H1 (cell line): ENCODE measurements around the gene HIPK2. TPM values are rescaled to one million over a fixed set of nuclear protein-coding genes. Genes with fewer than 3 reads are reported as not detected.

ENCODE experiments used
- CTCF ChIA-PET: fragments of 300-600 bp; sonication (Branson Sonifier 250); formaldehyde crosslinking; loops from one replicate; lab custom pipeline; 2021; ENCODE audit not compliant: partially characterized antibody; lab: Charles Lee
- POLR2A ChIA-PET: fragments of 300-600 bp; sonication (Branson Sonifier 250); formaldehyde crosslinking; loops from one replicate; lab custom pipeline; 2021; ENCODE audit warnings: inconsistent platforms; ENCODE audit not compliant: partially characterized antibody; lab: Charles Lee
- DNase-seq, 2 experiments: peaks; one replicate each; pipeline versions ENCODE4 v3.0.0 to v3.0.0-alpha.2; 2010 to 2022; ENCODE audit warnings: low spot score in 2 of 2, low read depth in 1 of 2, mixed read lengths in 1 of 2
- FAIRE-seq: peaks from 2 replicates; lab custom pipeline; 2011; peaks lifted over from hg19 to GRCh38; lab: Jason Lieb, UNC
- H2AFZ ChIP-seq: 2 replicates; pipeline ENCODE4 v1.8.1; 2012; ENCODE audit warnings: low read length, inconsistent platforms
- H2AK5ac ChIP-seq: 2 replicates; pipeline ENCODE4 v1.6.1; 2013; ENCODE audit warnings: low read depth, low read length
- H2BK120ac ChIP-seq: replicated peaks from 2 replicates; pipeline ENCODE3; 2013; ENCODE audit warnings: low read depth, low read length, inconsistent platforms
- H2BK12ac ChIP-seq: 2 replicates; pipeline ENCODE4 v1.6.1; 2013; ENCODE audit warnings: low read depth, low read length
- H2BK15ac ChIP-seq: 2 replicates; pipeline ENCODE4 v1.6.1; 2013; ENCODE audit warnings: low read length
- H2BK20ac ChIP-seq: 2 replicates; pipeline ENCODE4 v1.6.1; 2013; ENCODE audit warnings: low read length
- H2BK5ac ChIP-seq: 2 replicates; pipeline ENCODE4 v1.6.1; 2013; ENCODE audit warnings: low read depth, low read length
- H3K14ac ChIP-seq: 2 replicates; pipeline ENCODE4 v1.6.1; 2013; ENCODE audit warnings: inconsistent platforms; ENCODE audit not compliant: insufficient read length
- H3K18ac ChIP-seq: 2 replicates; pipeline ENCODE4 v1.6.1; 2013; ENCODE audit warnings: low read length; ENCODE audit errors: extremely low read depth
- H3K23ac ChIP-seq: 2 replicates; pipeline ENCODE4 v1.6.1; 2013; ENCODE audit warnings: inconsistent platforms; ENCODE audit not compliant: insufficient read length
- H3K23me2 ChIP-seq: 2 replicates; pipeline ENCODE4 v1.6.1; 2013; ENCODE audit warnings: low read depth, low read length
- H3K27ac ChIP-seq: 2 replicates; pipeline ENCODE4 v1.6.1; 2011; ENCODE audit warnings: low read depth, low read length, inconsistent platforms
- H3K27me3 ChIP-seq, 4 experiments: replicated peaks in 1 of 4; 1 replicate in 1 of 4; 2 replicates in 3 of 4; pipeline versions ENCODE4 v1.6.1 to v1.8.1; 2011 to 2013; ENCODE audit warnings: low read length in 3 of 4, mild to moderate bottlenecking in 3 of 4, inconsistent platforms in 2 of 4, mixed read lengths in 2 of 4, moderate library complexity in 1 of 4; ENCODE audit not compliant: control insufficient read depth in 3 of 4, insufficient read depth in 3 of 4; ENCODE audit errors: extremely low read depth in 1 of 4
- H3K36me3 ChIP-seq, 4 experiments: 2 replicates each; pipeline versions ENCODE4 v1.6.1 to v1.8.1; 2011 to 2013; ENCODE audit warnings: mild to moderate bottlenecking in 4 of 4, low read length in 3 of 4, moderate library complexity in 2 of 4, control low read depth in 1 of 4, inconsistent platforms in 1 of 4; ENCODE audit not compliant: insufficient read depth in 4 of 4, control insufficient read depth in 2 of 4
- H3K4ac ChIP-seq: replicated peaks from 2 replicates; pipeline ENCODE3; 2013; ENCODE audit warnings: low read length, low read depth, mixed read lengths, inconsistent platforms; ENCODE audit not compliant: insufficient read length
- H3K4me1 ChIP-seq, 4 experiments: replicated peaks in 1 of 4; 1 replicate in 1 of 4; 2 replicates in 3 of 4; pipeline versions ENCODE4 v1.6.1 to v1.8.1; 2011 to 2013; ENCODE audit warnings: low read length in 3 of 4, inconsistent platforms in 2 of 4, mixed read lengths in 1 of 4; ENCODE audit not compliant: insufficient read depth in 4 of 4, control insufficient read depth in 3 of 4
- H3K4me2 ChIP-seq, 2 experiments: 2 replicates each; pipeline versions ENCODE4 v1.6.1 to v1.8.1; 2011 to 2013; ENCODE audit warnings: low read depth in 2 of 2, low read length in 2 of 2, control low read depth in 1 of 2, inconsistent platforms in 1 of 2, mild to moderate bottlenecking in 1 of 2; ENCODE audit not compliant: insufficient read depth in 1 of 2
- H3K4me3 ChIP-seq, 4 experiments: fragments of 200-600, 300-600 bp in 1 of 4; sonication (generic), shearing (Covaris generic), sonication (Bioruptor Twin) in 1 of 4; 2 replicates each; pipeline versions ENCODE4 v1.5.1 to v1.8.1; 2011 to 2016; ENCODE audit warnings: low read length in 4 of 4, low read depth in 3 of 4, control low read depth in 2 of 4, inconsistent platforms in 2 of 4, mild to moderate bottlenecking in 2 of 4, mixed read lengths in 1 of 4, moderate library complexity in 1 of 4; ENCODE audit not compliant: insufficient read depth in 2 of 4; ENCODE audit errors: extremely low read depth in 1 of 4
- H3K56ac ChIP-seq: replicated peaks from 2 replicates; pipeline ENCODE3; 2013; ENCODE audit warnings: low read depth, mild to moderate bottlenecking, mixed read lengths, low read length, inconsistent platforms; ENCODE audit not compliant: insufficient read length
- H3K79me1 ChIP-seq: 2 replicates; pipeline ENCODE4 v1.6.1; 2013; ENCODE audit warnings: low read depth, low read length, control low read depth
- H3K79me2 ChIP-seq, 2 experiments: 2 replicates each; pipeline versions ENCODE4 v1.6.1 to v1.8.1; 2012 to 2013; ENCODE audit warnings: low read length in 2 of 2, mild to moderate bottlenecking in 2 of 2, inconsistent platforms in 1 of 2; ENCODE audit not compliant: insufficient read depth in 2 of 2, control insufficient read depth in 1 of 2
- H3K9ac ChIP-seq, 4 experiments: replicated peaks in 1 of 4; 1 replicate in 1 of 4; 2 replicates in 3 of 4; pipeline versions ENCODE4 v1.6.1 to v1.8.1; 2011 to 2013; ENCODE audit warnings: low read depth in 3 of 4, low read length in 3 of 4, control low read depth in 2 of 4, mild to moderate bottlenecking in 2 of 4, moderate library complexity in 2 of 4, inconsistent platforms in 1 of 4; ENCODE audit errors: extremely low read depth in 1 of 4
- H3K9me3 ChIP-seq, 2 experiments: 2 replicates each; pipeline versions ENCODE4 v1.6.1 to v1.8.1; 2012 to 2013; ENCODE audit warnings: mild to moderate bottlenecking in 2 of 2, moderate library complexity in 2 of 2, control low read depth in 1 of 2, inconsistent platforms in 1 of 2, low read depth in 1 of 2, low read length in 1 of 2, mixed read lengths in 1 of 2; ENCODE audit not compliant: insufficient read depth in 2 of 2
- H4K20me1 ChIP-seq, 2 experiments: replicated peaks in 1 of 2; 2 replicates each; pipeline versions ENCODE3 to v1.8.1; 2011 to 2013; ENCODE audit warnings: inconsistent platforms in 2 of 2, low read length in 2 of 2, mild to moderate bottlenecking in 1 of 2; ENCODE audit not compliant: insufficient read depth in 2 of 2, control insufficient read depth in 1 of 2
- H4K5ac ChIP-seq: 2 replicates; pipeline ENCODE4 v1.6.1; 2013; ENCODE audit warnings: low read length, low read depth, mixed read lengths, inconsistent platforms; ENCODE audit not compliant: insufficient read length
- H4K8ac ChIP-seq: 2 replicates; pipeline ENCODE4 v1.8.0; 2013; ENCODE audit warnings: mild to moderate bottlenecking, moderate library complexity, low read length, inconsistent platforms; ENCODE audit not compliant: insufficient read depth; ENCODE audit errors: extremely low read depth
- H4K91ac ChIP-seq: replicated peaks from 2 replicates; pipeline ENCODE3; 2013; ENCODE audit warnings: low read length, mixed read lengths, inconsistent platforms; ENCODE audit not compliant: insufficient read length
- ASH2L ChIP-seq: fragments of 200-600, 300-600 bp; sonication (generic); IDR thresholded peaks from one replicate; pipeline ENCODE4 v1.7.1; 2017; ENCODE audit warnings: low read length
- KDM1A ChIP-seq: fragments of 200-600, 300-600 bp; sonication (generic); IDR thresholded peaks from 2 replicates; pipeline ENCODE4 v1.7.1; 2016; ENCODE audit warnings: mild to moderate bottlenecking, low read length, borderline replicate concordance
- WGBS, 2 experiments: shearing (Covaris generic) in 1 of 2; methylation state at CpG; one replicate each; pipeline versions ENCODE4 v1.1.6 to v1.1.7; 2013 to 2015; ENCODE audit warnings: low lambda C conversion rate in 2 of 2, mixed read lengths in 2 of 2, inconsistent platforms in 1 of 2, low coverage in 1 of 2, missing lambda C conversion rate in 1 of 2; ENCODE audit not compliant: insufficient replicate concordance in 2 of 2, insufficient coverage in 1 of 2, insufficient read length in 1 of 2; ENCODE audit errors: extremely low coverage in 1 of 2, missing lambda C conversion rate in 1 of 2; 5-methylcytosine and 5-hydroxymethylcytosine counted together
- polyA plus RNA-seq, 7 experiments: library from polyadenylated mRNA; depleted of rRNA in 3 of 7; stranded (reverse) in 5 of 7; unstranded in 2 of 7; fragments of >200 nt in 5 of 7; fragments of 200-250 nt in 2 of 7; gene quantifications; 1 replicate in 5 of 7; 2 replicates in 1 of 7; 4 replicates in 1 of 7; pipeline versions ENCODE4 v1.2.1 to v1.2.3, GENCODE V29; 2011 to 2013; ENCODE audit warnings: missing spikeins in 2 of 7, mixed read lengths in 2 of 7
- total RNA-seq: library from RNA; stranded (reverse); fragmentation: NEBNext Ultra II Directional; extraction: Animal tissue kit (Norgen Biotek cat#: 25700); gene quantifications from 2 replicates; pipeline ENCODE4 v1.2.1, GENCODE V29; 2021
- TF ChIP-seq, protein P1 (sequence below): IDR thresholded peaks from 2 replicates; pipeline ENCODE4 v1.6.1; 2012; ENCODE audit warnings: inconsistent platforms

Gene HIPK2
- total and polyA plus RNA-seq, 2 of the 8 experiments (the other 6 are each of a cell fraction or from before 2014, with no cell fraction given): 8.3 to 24.3 TPM

GRCh38 chr7:139674341-139674740 lies 103.5 kb downstream of the HIPK2 start:
- Histone ChIP-seq H3K56ac (no peak overlapping the region), H3K14ac (no peak overlapping the region), H3K27me3 (no peaks in the 10 kb centered on the region), H2BK20ac (no peak overlapping the region), H3K79me1 (no peaks in the 10 kb centered on the region), H2BK120ac (no peak overlapping the region), H2AFZ (no peak overlapping the region), H3K79me2 (no peaks in the 10 kb centered on the region; a peak in 1 of 4 replicates), H3K23me2 (no peaks in the 10 kb centered on the region), H4K8ac (no peak overlapping the region), H3K4me2 (no peak overlapping the region), H3K9ac (no peak overlapping the region), H3K4ac (no peak overlapping the region), H2BK15ac (no peak overlapping the region), H3K27ac (no peak overlapping the region), H2BK5ac (no peak overlapping the region), H4K91ac (no peak overlapping the region), H3K23ac (no peak overlapping the region), H3K9me3 (no peaks in the 10 kb centered on the region), H3K4me1 (peaks cover 0 to 7% (median 3%) of the 10 kb centered on the region in 4 experiments; a peak in 3 of 7 replicates), H2BK12ac (no peak overlapping the region), H3K18ac (no peak overlapping the region), H4K5ac (no peak overlapping the region), H3K4me3 (no peak overlapping the region), H2AK5ac (no peak overlapping the region), H3K36me3 (no peaks in the 10 kb centered on the region), H4K20me1 (peaks cover 0 to 2% of the 10 kb centered on the region in 2 experiments)
- DNase-seq (no peak), FAIRE-seq (no peak)
- WGBS, 2 experiments: 68% methylated on average over 10 of the region's 10 CpGs; no CpG with 5 or more reads in 1 of the 2 experiments
- ChIA-PET CTCF (interaction anchor here (0.6 to 4.6 kb wide), 11 partner anchors 9 to 298 kb away, joined by 3 to 31 read pairs (median 4); no protein-coding TSS in a partner anchor), POLR2A (interaction anchor here (0.9 to 1.6 kb wide), 3 partner anchors 9 to 14 kb away, joined by 3 to 6 read pairs (median 4); no protein-coding TSS in a partner anchor)
- TF ChIP-seq, protein P1, sequence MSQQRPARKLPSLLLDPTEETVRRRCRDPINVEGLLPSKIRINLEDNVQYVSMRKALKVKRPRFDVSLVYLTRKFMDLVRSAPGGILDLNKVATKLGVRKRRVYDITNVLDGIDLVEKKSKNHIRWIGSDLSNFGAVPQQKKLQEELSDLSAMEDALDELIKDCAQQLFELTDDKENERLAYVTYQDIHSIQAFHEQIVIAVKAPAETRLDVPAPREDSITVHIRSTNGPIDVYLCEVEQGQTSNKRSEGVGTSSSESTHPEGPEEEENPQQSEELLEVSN: 0 out of 2 replicates have a peak, but pooled peaks have one; percentile 12
- TF ChIP-seq KDM1A (no peak), ASH2L (no peak)
